Mesenchymal stem cell (in vitro differentiated cells and primary cell): ENCODE results near the gene EVI5L.

Source experiments
- DNase-seq: peaks from one replicate; pipeline ENCODE4 v3.0.0-alpha.2; 2013
- H2AFZ ChIP-seq: one replicate; pipeline ENCODE4 v1.6.1; 2013; ENCODE audit warnings: low read depth, mild to moderate bottlenecking, control low read depth, inconsistent platforms, low read length, moderate library complexity
- H2AK5ac ChIP-seq: 2 replicates; pipeline ENCODE4 v1.6.1; 2013; ENCODE audit warnings: low read length, moderate library complexity, mild to moderate bottlenecking, inconsistent platforms; ENCODE audit not compliant: severe bottlenecking
- H2BK120ac ChIP-seq: one replicate; pipeline ENCODE4 v1.6.1; 2013; ENCODE audit warnings: low read depth, mild to moderate bottlenecking, inconsistent platforms, low read length, moderate library complexity
- H2BK12ac ChIP-seq, 2 experiments: one replicate each; pipeline ENCODE4 v1.6.1; 2013; ENCODE audit warnings: inconsistent platforms in 2 of 2, low read length in 2 of 2, mild to moderate bottlenecking in 2 of 2, moderate library complexity in 2 of 2, control low read depth in 1 of 2
- H2BK15ac ChIP-seq: one replicate; pipeline ENCODE4 v1.6.1; 2013; ENCODE audit warnings: mild to moderate bottlenecking, low read depth, inconsistent platforms; ENCODE audit not compliant: poor library complexity, severe bottlenecking
- H2BK5ac ChIP-seq: 2 replicates; pipeline ENCODE4 v1.6.1; 2013; ENCODE audit warnings: low read depth, mild to moderate bottlenecking, low read length, control low read depth, inconsistent platforms; ENCODE audit not compliant: poor library complexity, severe bottlenecking
- H3K14ac ChIP-seq, 2 experiments: one replicate each; pipeline ENCODE4 v1.6.1; 2013; ENCODE audit warnings: inconsistent platforms in 2 of 2, low read length in 2 of 2, control low read depth in 1 of 2, mild to moderate bottlenecking in 1 of 2, moderate library complexity in 1 of 2
- H3K18ac ChIP-seq, 2 experiments: one replicate each; pipeline ENCODE4 v1.6.1; 2013; ENCODE audit warnings: inconsistent platforms in 2 of 2, low read length in 2 of 2, control low read depth in 1 of 2, low read depth in 1 of 2, mild to moderate bottlenecking in 1 of 2
- H3K23ac ChIP-seq, 2 experiments: one replicate each; pipeline ENCODE4 v1.6.1; 2013; ENCODE audit warnings: inconsistent platforms in 2 of 2, low read length in 2 of 2, mild to moderate bottlenecking in 2 of 2, moderate library complexity in 2 of 2, control low read depth in 1 of 2
- H3K27ac ChIP-seq: 2 replicates; pipeline ENCODE4 v1.5.1; 2013; ENCODE audit warnings: mild to moderate bottlenecking, moderate library complexity, low read length, control low read depth, inconsistent platforms; ENCODE audit not compliant: poor library complexity, severe bottlenecking
- H3K27me3 ChIP-seq, 2 experiments: 2 replicates each; pipeline versions ENCODE4 v1.6.1 to v1.7.0; 2013; ENCODE audit warnings: low read length in 2 of 2, mild to moderate bottlenecking in 2 of 2, moderate library complexity in 2 of 2, control low read depth in 1 of 2, inconsistent platforms in 1 of 2; ENCODE audit not compliant: control insufficient read depth in 1 of 2, insufficient read depth in 1 of 2
- H3K36me3 ChIP-seq, 2 experiments: 2 replicates each; pipeline versions ENCODE4 v1.6.1 to v1.7.0; 2013; ENCODE audit warnings: low read length in 2 of 2, control low read depth in 1 of 2, inconsistent platforms in 1 of 2, low read depth in 1 of 2, mild to moderate bottlenecking in 1 of 2; ENCODE audit not compliant: insufficient read depth in 2 of 2, control insufficient read depth in 1 of 2
- H3K4ac ChIP-seq, 2 experiments: one replicate each; pipeline ENCODE4 v1.6.1; 2013; ENCODE audit warnings: inconsistent platforms in 2 of 2, low read length in 2 of 2, mild to moderate bottlenecking in 2 of 2, moderate library complexity in 2 of 2, control low read depth in 1 of 2, low read depth in 1 of 2
- H3K4me1 ChIP-seq: 2 replicates; pipeline ENCODE4 v1.6.1; 2013; ENCODE audit warnings: low read depth, low read length, control low read depth; ENCODE audit not compliant: control insufficient read depth, insufficient read depth
- H3K4me2 ChIP-seq: 2 replicates; pipeline ENCODE4 v1.6.1; 2013; ENCODE audit warnings: low read length, mild to moderate bottlenecking, inconsistent platforms; ENCODE audit not compliant: poor library complexity, severe bottlenecking
- H3K4me3 ChIP-seq, 2 experiments: 2 replicates each; pipeline versions ENCODE4 v1.5.1 to v1.7.0; 2013; ENCODE audit warnings: low read length in 2 of 2, mild to moderate bottlenecking in 2 of 2, control low read depth in 1 of 2, low read depth in 1 of 2; ENCODE audit not compliant: insufficient read depth in 1 of 2
- H3K79me1 ChIP-seq: replicated peaks from 2 replicates; pipeline ENCODE4 v1.6.1; 2013; ENCODE audit warnings: mild to moderate bottlenecking, control low read depth, low read length, inconsistent platforms; ENCODE audit not compliant: poor library complexity, severe bottlenecking
- H3K9ac ChIP-seq: 2 replicates; pipeline ENCODE4 v1.7.0; 2013; ENCODE audit warnings: mild to moderate bottlenecking, low read length, moderate library complexity
- H3K9me3 ChIP-seq: 2 replicates; pipeline ENCODE4 v1.7.0; 2013; ENCODE audit warnings: mild to moderate bottlenecking, low read length; ENCODE audit not compliant: control insufficient read depth
- H4K8ac ChIP-seq: one replicate; pipeline ENCODE4 v1.6.1; 2013; ENCODE audit warnings: inconsistent platforms, mild to moderate bottlenecking, low read length, moderate library complexity
- H4K91ac ChIP-seq: one replicate; pipeline ENCODE4 v1.6.1; 2013; ENCODE audit warnings: mild to moderate bottlenecking, low read length, inconsistent platforms
- WGBS: methylation state at CpG from one replicate; pipeline ENCODE4 v1.1.7; 2013; ENCODE audit warnings: mixed read lengths; 5-methylcytosine and 5-hydroxymethylcytosine counted together

The EVI5L gene

GRCh38 chr19:7819337-7819736, 10.7 kb upstream of the EVI5L start:
- H3K9ac ChIP-seq = no peak overlapping the region

GRCh38 chr19:7820588-7820987, 9.4 kb upstream of the EVI5L start:
- no peak overlapping the region for H3K18ac ChIP-seq
- H3K4ac ChIP-seq = no peak overlapping the region

More at GRCh38 chr19:7819337-7819736, 10.7 kb upstream of the EVI5L start:
- Histone ChIP-seq H4K8ac (no peak overlapping the region), H3K18ac (no peak overlapping the region), H2BK120ac (no peak overlapping the region), H3K36me3 (no peaks in the 10 kb centered on the region), H3K4me3 (no peak overlapping the region), H3K23ac (no peak overlapping the region), H2AK5ac (no peak overlapping the region), H2BK15ac (no peak overlapping the region), H2BK5ac (no peak overlapping the region), H3K14ac (no peak overlapping the region), H4K91ac (no peak overlapping the region), H2AFZ (no peak overlapping the region), H3K27ac (no peak overlapping the region), H3K4ac (no peak overlapping the region), H2BK12ac (no peak overlapping the region), H3K27me3 (peaks cover 7 to 26% of the 10 kb centered on the region in 2 experiments), H3K79me1 (no peaks in the 10 kb centered on the region), H3K9me3 (peaks cover 16% of the 10 kb centered on the region), H3K4me2 (no peak overlapping the region), H3K4me1 (peaks cover 1% of the 10 kb centered on the region)
- WGBS = 92% methylated on average over 2 of the region's 2 CpGs
- DNase-seq = no peak

GRCh38 chr19:7822910-7823515, 7.0 kb upstream of the EVI5L start:
- Histone ChIP-seq H2BK15ac (no peak overlapping the region), H3K4me3 (no peak overlapping the region), H2BK12ac (no peak overlapping the region), H2AK5ac (no peak overlapping the region), H3K18ac (no peak overlapping the region), H2AFZ (no peak overlapping the region), H3K27me3 (peaks cover 7 to 29% of the 10 kb centered on the region in 2 experiments), H2BK120ac (no peak overlapping the region), H4K91ac (no peak overlapping the region), H3K4me1 (no peaks in the 10 kb centered on the region), H3K23ac (no peak overlapping the region), H3K14ac (no peak overlapping the region), H3K4me2 (no peak overlapping the region), H3K9ac (no peak overlapping the region), H2BK5ac (no peak overlapping the region), H3K4ac (no peak overlapping the region), H4K8ac (no peak overlapping the region), H3K36me3 (no peaks in the 10 kb centered on the region), H3K9me3 (peaks cover 7% of the 10 kb centered on the region), H3K79me1 (no peaks in the 10 kb centered on the region), H3K27ac (no peak overlapping the region)
- DNase-seq = no peak
- 94% methylated on average over 2 of the region's 4 CpGs for WGBS

More at GRCh38 chr19:7820588-7820987, 9.4 kb upstream of the EVI5L start:
- Histone ChIP-seq H4K91ac (no peak overlapping the region), H3K27ac (no peak overlapping the region), H2AK5ac (no peak overlapping the region), H3K9me3 (peaks cover 16% of the 10 kb centered on the region), H3K4me2 (no peak overlapping the region), H3K36me3 (no peaks in the 10 kb centered on the region), H4K8ac (no peak overlapping the region), H3K14ac (no peak overlapping the region), H2BK15ac (no peak overlapping the region), H2AFZ (no peak overlapping the region), H3K9ac (no peak overlapping the region), H2BK12ac (no peak overlapping the region), H2BK120ac (no peak overlapping the region), H3K23ac (no peak overlapping the region), H3K4me1 (no peaks in the 10 kb centered on the region), H2BK5ac (no peak overlapping the region), H3K79me1 (no peaks in the 10 kb centered on the region), H3K4me3 (no peak overlapping the region), H3K27me3 (peaks cover 7 to 21% of the 10 kb centered on the region in 2 experiments)
- DNase-seq = no peak
- 50% methylated on average over 1 of the region's 3 CpGs for WGBS

GRCh38 chr19:7823686-7824301, 6.2 kb upstream of the EVI5L start:
- H4K8ac ChIP-seq = no peak overlapping the region
- H2BK5ac ChIP-seq = no peak overlapping the region
- WGBS = 81% methylated on average over 9 of the region's 9 CpGs
- no peak overlapping the region for H2BK120ac ChIP-seq
- no peak overlapping the region for H2AFZ ChIP-seq
- DNase-seq = no peak
- H3K4me2 ChIP-seq = no peak overlapping the region
- H2BK15ac ChIP-seq = no peak overlapping the region
- H3K9me3 ChIP-seq = peaks cover 3% of the 10 kb centered on the region
- H3K79me1 ChIP-seq = no peaks in the 10 kb centered on the region
- H3K9ac ChIP-seq = peak overlapping the region; percentile 15
- H2AK5ac ChIP-seq = no peak overlapping the region
- no peak overlapping the region for H3K14ac ChIP-seq
- H3K18ac ChIP-seq = no peak overlapping the region
- H3K4me1 ChIP-seq = no peaks in the 10 kb centered on the region
- H3K23ac ChIP-seq = no peak overlapping the region
- no peak overlapping the region for H2BK12ac ChIP-seq
- no peak overlapping the region for H3K4ac ChIP-seq
- H4K91ac ChIP-seq = no peak overlapping the region
- H3K27ac ChIP-seq = no peak overlapping the region
- H3K27me3 ChIP-seq = peaks cover 7 to 35% of the 10 kb centered on the region in 2 experiments
- no peak overlapping the region for H3K4me3 ChIP-seq
- no peaks in the 10 kb centered on the region for H3K36me3 ChIP-seq
